H1 (cell line): ENCODE data around the gene FAM83F. TPM values are rescaled to one million over a fixed set of nuclear protein-coding genes. Genes with fewer than 3 reads are reported as not detected.
A peak's percentile ranks its signal among the peaks of the same experiment; 100 is the strongest.

Experiments
- CTCF ChIA-PET: fragments of 300-600 bp; sonication (Branson Sonifier 250); formaldehyde crosslinking; loops from one replicate; lab custom pipeline; 2021; ENCODE audit not compliant: partially characterized antibody; lab: Charles Lee
- POLR2A ChIA-PET: fragments of 300-600 bp; sonication (Branson Sonifier 250); formaldehyde crosslinking; loops from one replicate; lab custom pipeline; 2021; ENCODE audit warnings: inconsistent platforms; ENCODE audit not compliant: partially characterized antibody; lab: Charles Lee
- DNase-seq, 2 experiments: peaks; one replicate each; pipeline versions ENCODE4 v3.0.0 to v3.0.0-alpha.2; 2010 to 2022; ENCODE audit warnings: low spot score in 2 of 2, low read depth in 1 of 2, mixed read lengths in 1 of 2
- FAIRE-seq: peaks from 2 replicates; lab custom pipeline; 2011; peaks lifted over from hg19 to GRCh38; lab: Jason Lieb, UNC
- H2AFZ ChIP-seq: 2 replicates; pipeline ENCODE4 v1.8.1; 2012; ENCODE audit warnings: low read length, inconsistent platforms
- H2AK5ac ChIP-seq: 2 replicates; pipeline ENCODE4 v1.6.1; 2013; ENCODE audit warnings: low read depth, low read length
- H2BK120ac ChIP-seq: replicated peaks from 2 replicates; pipeline ENCODE3; 2013; ENCODE audit warnings: low read depth, low read length, inconsistent platforms
- H2BK12ac ChIP-seq: 2 replicates; pipeline ENCODE4 v1.6.1; 2013; ENCODE audit warnings: low read depth, low read length
- H2BK15ac ChIP-seq: 2 replicates; pipeline ENCODE4 v1.6.1; 2013; ENCODE audit warnings: low read length
- H2BK20ac ChIP-seq: 2 replicates; pipeline ENCODE4 v1.6.1; 2013; ENCODE audit warnings: low read length
- H2BK5ac ChIP-seq: 2 replicates; pipeline ENCODE4 v1.6.1; 2013; ENCODE audit warnings: low read depth, low read length
- H3K14ac ChIP-seq: 2 replicates; pipeline ENCODE4 v1.6.1; 2013; ENCODE audit warnings: inconsistent platforms; ENCODE audit not compliant: insufficient read length
- H3K18ac ChIP-seq: 2 replicates; pipeline ENCODE4 v1.6.1; 2013; ENCODE audit warnings: low read length; ENCODE audit errors: extremely low read depth
- H3K23ac ChIP-seq: 2 replicates; pipeline ENCODE4 v1.6.1; 2013; ENCODE audit warnings: inconsistent platforms; ENCODE audit not compliant: insufficient read length
- H3K23me2 ChIP-seq: 2 replicates; pipeline ENCODE4 v1.6.1; 2013; ENCODE audit warnings: low read depth, low read length
- H3K27ac ChIP-seq: 2 replicates; pipeline ENCODE4 v1.6.1; 2011; ENCODE audit warnings: low read depth, low read length, inconsistent platforms
- H3K27me3 ChIP-seq, 4 experiments: replicated peaks in 1 of 4; 1 replicate in 1 of 4; 2 replicates in 3 of 4; pipeline versions ENCODE4 v1.6.1 to v1.8.1; 2011 to 2013; ENCODE audit warnings: low read length in 3 of 4, mild to moderate bottlenecking in 3 of 4, inconsistent platforms in 2 of 4, mixed read lengths in 2 of 4, moderate library complexity in 1 of 4; ENCODE audit not compliant: control insufficient read depth in 3 of 4, insufficient read depth in 3 of 4; ENCODE audit errors: extremely low read depth in 1 of 4
- H3K36me3 ChIP-seq, 4 experiments: 2 replicates each; pipeline versions ENCODE4 v1.6.1 to v1.8.1; 2011 to 2013; ENCODE audit warnings: mild to moderate bottlenecking in 4 of 4, low read length in 3 of 4, moderate library complexity in 2 of 4, control low read depth in 1 of 4, inconsistent platforms in 1 of 4; ENCODE audit not compliant: insufficient read depth in 4 of 4, control insufficient read depth in 2 of 4
- H3K4ac ChIP-seq: replicated peaks from 2 replicates; pipeline ENCODE3; 2013; ENCODE audit warnings: low read length, low read depth, mixed read lengths, inconsistent platforms; ENCODE audit not compliant: insufficient read length
- H3K4me1 ChIP-seq, 4 experiments: replicated peaks in 1 of 4; 1 replicate in 1 of 4; 2 replicates in 3 of 4; pipeline versions ENCODE4 v1.6.1 to v1.8.1; 2011 to 2013; ENCODE audit warnings: low read length in 3 of 4, inconsistent platforms in 2 of 4, mixed read lengths in 1 of 4; ENCODE audit not compliant: insufficient read depth in 4 of 4, control insufficient read depth in 3 of 4
- H3K4me2 ChIP-seq, 2 experiments: 2 replicates each; pipeline versions ENCODE4 v1.6.1 to v1.8.1; 2011 to 2013; ENCODE audit warnings: low read depth in 2 of 2, low read length in 2 of 2, control low read depth in 1 of 2, inconsistent platforms in 1 of 2, mild to moderate bottlenecking in 1 of 2; ENCODE audit not compliant: insufficient read depth in 1 of 2
- H3K4me3 ChIP-seq, 4 experiments: fragments of 200-600, 300-600 bp in 1 of 4; sonication (generic), shearing (Covaris generic), sonication (Bioruptor Twin) in 1 of 4; 2 replicates each; pipeline versions ENCODE4 v1.5.1 to v1.8.1; 2011 to 2016; ENCODE audit warnings: low read length in 4 of 4, low read depth in 3 of 4, control low read depth in 2 of 4, inconsistent platforms in 2 of 4, mild to moderate bottlenecking in 2 of 4, mixed read lengths in 1 of 4, moderate library complexity in 1 of 4; ENCODE audit not compliant: insufficient read depth in 2 of 4; ENCODE audit errors: extremely low read depth in 1 of 4
- H3K56ac ChIP-seq: replicated peaks from 2 replicates; pipeline ENCODE3; 2013; ENCODE audit warnings: low read depth, mild to moderate bottlenecking, mixed read lengths, low read length, inconsistent platforms; ENCODE audit not compliant: insufficient read length
- H3K79me1 ChIP-seq: 2 replicates; pipeline ENCODE4 v1.6.1; 2013; ENCODE audit warnings: low read depth, low read length, control low read depth
- H3K79me2 ChIP-seq, 2 experiments: 2 replicates each; pipeline versions ENCODE4 v1.6.1 to v1.8.1; 2012 to 2013; ENCODE audit warnings: low read length in 2 of 2, mild to moderate bottlenecking in 2 of 2, inconsistent platforms in 1 of 2; ENCODE audit not compliant: insufficient read depth in 2 of 2, control insufficient read depth in 1 of 2
- H3K9ac ChIP-seq, 4 experiments: replicated peaks in 1 of 4; 1 replicate in 1 of 4; 2 replicates in 3 of 4; pipeline versions ENCODE4 v1.6.1 to v1.8.1; 2011 to 2013; ENCODE audit warnings: low read depth in 3 of 4, low read length in 3 of 4, control low read depth in 2 of 4, mild to moderate bottlenecking in 2 of 4, moderate library complexity in 2 of 4, inconsistent platforms in 1 of 4; ENCODE audit errors: extremely low read depth in 1 of 4
- H3K9me3 ChIP-seq, 2 experiments: 2 replicates each; pipeline versions ENCODE4 v1.6.1 to v1.8.1; 2012 to 2013; ENCODE audit warnings: mild to moderate bottlenecking in 2 of 2, moderate library complexity in 2 of 2, control low read depth in 1 of 2, inconsistent platforms in 1 of 2, low read depth in 1 of 2, low read length in 1 of 2, mixed read lengths in 1 of 2; ENCODE audit not compliant: insufficient read depth in 2 of 2
- H4K20me1 ChIP-seq, 2 experiments: replicated peaks in 1 of 2; 2 replicates each; pipeline versions ENCODE3 to v1.8.1; 2011 to 2013; ENCODE audit warnings: inconsistent platforms in 2 of 2, low read length in 2 of 2, mild to moderate bottlenecking in 1 of 2; ENCODE audit not compliant: insufficient read depth in 2 of 2, control insufficient read depth in 1 of 2
- H4K5ac ChIP-seq: 2 replicates; pipeline ENCODE4 v1.6.1; 2013; ENCODE audit warnings: low read length, low read depth, mixed read lengths, inconsistent platforms; ENCODE audit not compliant: insufficient read length
- H4K8ac ChIP-seq: 2 replicates; pipeline ENCODE4 v1.8.0; 2013; ENCODE audit warnings: mild to moderate bottlenecking, moderate library complexity, low read length, inconsistent platforms; ENCODE audit not compliant: insufficient read depth; ENCODE audit errors: extremely low read depth
- H4K91ac ChIP-seq: replicated peaks from 2 replicates; pipeline ENCODE3; 2013; ENCODE audit warnings: low read length, mixed read lengths, inconsistent platforms; ENCODE audit not compliant: insufficient read length
- ATF2 ChIP-seq: IDR thresholded peaks from 2 replicates; pipeline ENCODE4 v1.6.1; 2012; ENCODE audit warnings: low read length, inconsistent platforms
- BRCA1 ChIP-seq: IDR thresholded peaks from 2 replicates; pipeline ENCODE4 v1.6.1; 2012; ENCODE audit warnings: low read depth, low read length, improper control_type of control experiment
- CBX8 ChIP-seq: fragments of 300-800, 300-1000 bp; sonication (generic); IDR thresholded peaks from 2 replicates; pipeline ENCODE4 v1.7.1; 2016; ENCODE audit warnings: low read depth, low read length, borderline replicate concordance
- MAFK ChIP-seq: IDR thresholded peaks from 2 replicates; pipeline ENCODE4 v1.6.1; 2012; ENCODE audit warnings: low read depth, mild to moderate bottlenecking, improper control_type of control experiment, low read length
- PHF8 ChIP-seq: fragments of 200-600 bp; sonication (generic); conservative IDR thresholded peaks from 2 replicates; pipeline ENCODE4 v1.7.1; 2012; ENCODE audit warnings: low read depth, mild to moderate bottlenecking, inconsistent platforms, low read length, moderate library complexity
- RBBP5 ChIP-seq: IDR thresholded peaks from 2 replicates; pipeline ENCODE4 v1.7.1; 2012; ENCODE audit warnings: low read depth, mild to moderate bottlenecking, inconsistent platforms, low read length, moderate library complexity, borderline replicate concordance
- SIRT6 ChIP-seq: IDR thresholded peaks from one replicate; pipeline ENCODE4 v1.7.1; 2012; ENCODE audit warnings: low read length, inconsistent platforms
- SUZ12 ChIP-seq: fragments of 200-600 bp; sonication (generic); IDR thresholded peaks from 2 replicates; pipeline ENCODE4 v1.6.1; 2012; ENCODE audit warnings: mild to moderate bottlenecking, inconsistent platforms, low read length, moderate library complexity, mixed read lengths
- TAF7 ChIP-seq: optimal IDR thresholded peaks from 2 replicates; pipeline ENCODE3; 2011; ENCODE audit warnings: low read depth, mild to moderate bottlenecking, inconsistent platforms, low read length, moderate library complexity, borderline replicate concordance
- TEAD4 ChIP-seq: IDR thresholded peaks from 2 replicates; pipeline ENCODE4 v1.6.1; 2012; ENCODE audit warnings: low read depth, low read length, inconsistent platforms, mixed read lengths
- WGBS, 2 experiments: shearing (Covaris generic) in 1 of 2; methylation state at CpG; one replicate each; pipeline versions ENCODE4 v1.1.6 to v1.1.7; 2013 to 2015; ENCODE audit warnings: low lambda C conversion rate in 2 of 2, mixed read lengths in 2 of 2, inconsistent platforms in 1 of 2, low coverage in 1 of 2, missing lambda C conversion rate in 1 of 2; ENCODE audit not compliant: insufficient replicate concordance in 2 of 2, insufficient coverage in 1 of 2, insufficient read length in 1 of 2; ENCODE audit errors: extremely low coverage in 1 of 2, missing lambda C conversion rate in 1 of 2; 5-methylcytosine and 5-hydroxymethylcytosine counted together
- polyA plus RNA-seq, 7 experiments: library from polyadenylated mRNA; depleted of rRNA in 3 of 7; stranded (reverse) in 5 of 7; unstranded in 2 of 7; fragments of >200 nt in 5 of 7; fragments of 200-250 nt in 2 of 7; gene quantifications; 1 replicate in 5 of 7; 2 replicates in 1 of 7; 4 replicates in 1 of 7; pipeline versions ENCODE4 v1.2.1 to v1.2.3, GENCODE V29; 2011 to 2013; ENCODE audit warnings: missing spikeins in 2 of 7, mixed read lengths in 2 of 7
- total RNA-seq: library from RNA; stranded (reverse); fragmentation: NEBNext Ultra II Directional; extraction: Animal tissue kit (Norgen Biotek cat#: 25700); gene quantifications from 2 replicates; pipeline ENCODE4 v1.2.1, GENCODE V29; 2021
- TF ChIP-seq, protein P1 (sequence below): IDR thresholded peaks from 2 replicates; pipeline ENCODE4 v1.6.1; 2012; ENCODE audit warnings: inconsistent platforms

Gene FAM83F
- total and polyA plus RNA-seq, 2 of the 8 experiments (the other 6 are each of a cell fraction or from before 2014, with no cell fraction given): 8.6 to 18.9 TPM

- Histone ChIP-seq H3K4me3 (no peak overlapping the region), H3K18ac (peak overlapping the region; percentile 39; the same call in 1 of the 2 replicates), H2BK120ac (no peak overlapping the region), H3K23me2 (peaks cover 2% of the 10 kb centered on the region; the same call in 1 of the 2 replicates), H3K14ac (no peak overlapping the region), H3K79me2 (no peaks in the 10 kb centered on the region), H4K20me1 (no peaks in the 10 kb centered on the region), H3K36me3 (no peaks in the 10 kb centered on the region), H2BK5ac (no peak overlapping the region), H3K27me3 (peaks cover 0 to 4% (median 2%) of the 10 kb centered on the region in 4 experiments; a peak in 4 of 7 replicates), H3K79me1 (no peaks in the 10 kb centered on the region), H4K91ac (no peak overlapping the region), H4K5ac (no peak overlapping the region), H3K4ac (no peak overlapping the region), H2BK12ac (no peak overlapping the region), H4K8ac (no peak overlapping the region), H3K23ac (no peak overlapping the region), H3K4me2 (no peak overlapping the region), H3K9ac (no peak overlapping the region; a peak in 1 of 7 replicates), H3K9me3 (no peaks in the 10 kb centered on the region), H2BK20ac (no peak overlapping the region), H3K4me1 (peaks cover 0 to 4% (median 2%) of the 10 kb centered on the region in 4 experiments; a peak in 3 of 7 replicates), H3K27ac (no peak overlapping the region), H2AFZ (no peak overlapping the region), H2BK15ac (no peak overlapping the region), H3K56ac (no peak overlapping the region), H2AK5ac (no peak overlapping the region)
- WGBS, 2 experiments: 86% methylated on average over 8 of the region's 10 CpGs; no CpG with 5 or more reads in 1 of the 2 experiments
- DNase-seq (no peak), FAIRE-seq (no peak)
- POLR2A ChIA-PET: no interaction called here
- CTCF ChIA-PET: no interaction called here
- TF ChIP-seq MAFK: no peak
- no peak for TF ChIP-seq CBX8
- no peak for TF ChIP-seq ATF2
- no peak for TF ChIP-seq RBBP5
- TF ChIP-seq SIRT6: no peak
- TF ChIP-seq, protein P1, sequence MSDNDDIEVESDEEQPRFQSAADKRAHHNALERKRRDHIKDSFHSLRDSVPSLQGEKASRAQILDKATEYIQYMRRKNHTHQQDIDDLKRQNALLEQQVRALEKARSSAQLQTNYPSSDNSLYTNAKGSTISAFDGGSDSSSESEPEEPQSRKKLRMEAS: no peak
- no peak for TF ChIP-seq TEAD4
- no peak for TF ChIP-seq PHF8
- TF ChIP-seq BRCA1: no peak
- no peak for TF ChIP-seq TAF7
- no peak for TF ChIP-seq SUZ12
These were observed 6.2 kb upstream of the FAM83F start for GRCh38 chr22:39988386-39989114.
